NOMO-1 treated with DMSO at 0.1 percent for 48 hours (cell line): ENCODE measurements around the gene PCYOX1L.

Experiments
- DNase-seq: peaks from one replicate; lab custom pipeline; 2025; ENCODE audit not compliant: unreplicated experiment; lab: John Stamatoyannopoulos, UW

Gene PCYOX1L

GRCh38 chr5:149367249-149367971 lies 9.6 kb downstream of the PCYOX1L start:
- peak; percentile 54 for DNase-seq

GRCh38 chr5:149367972-149368645 lies 10.3 kb downstream of the PCYOX1L start:
- no peak for DNase-seq

GRCh38 chr5:149370878-149371277 lies 13.0 kb downstream of the PCYOX1L start:
- DNase-seq: no peak

- peak; percentile 47 for DNase-seq
Observed at GRCh38 chr5:149371296-149371962, 13.6 kb downstream of the PCYOX1L start.

- no peak for DNase-seq
Observed at GRCh38 chr5:149372076-149372795, 14.4 kb downstream of the PCYOX1L start.

- DNase-seq: no peak
Observed at GRCh38 chr5:149372932-149373331, 15.1 kb downstream of the PCYOX1L start.

GRCh38 chr5:149374303-149374702 lies 16.5 kb downstream of the PCYOX1L start:
- DNase-seq: no peak

- no peak for DNase-seq
Observed at GRCh38 chr5:149374801-149375200, 17.0 kb downstream of the PCYOX1L start.

- DNase-seq: no peak
Observed at GRCh38 chr5:149375434-149375833, 17.6 kb downstream of the PCYOX1L start.

GRCh38 chr5:149376104-149376503 lies 18.3 kb downstream of the PCYOX1L start:
- DNase-seq: no peak

- no peak for DNase-seq
Observed at GRCh38 chr5:149376711-149377447, 19.0 kb downstream of the PCYOX1L start.

GRCh38 chr5:149378241-149378820 lies 20.5 kb downstream of the PCYOX1L start:
- DNase-seq: no peak

- DNase-seq: no peak
Observed at GRCh38 chr5:149379177-149379761, 21.4 kb downstream of the PCYOX1L start, which contains the start of gene IL17B. IL17B (minus strand) TSS chr5:149379292; CDS start chr5:149379225, 67 bp downstream.

GRCh38 chr5:149379818-149380374 lies 22.1 kb downstream of the PCYOX1L start:
- no peak for DNase-seq

GRCh38 chr5:149380466-149381121 lies 22.7 kb downstream of the PCYOX1L start:
- DNase-seq: no peak

GRCh38 chr5:149381261-149381985 lies 23.6 kb downstream of the PCYOX1L start:
- no peak for DNase-seq

- DNase-seq: peak; percentile 50
Observed at GRCh38 chr5:149381986-149382338, 24.1 kb downstream of the PCYOX1L start.

- DNase-seq: no peak
Observed at GRCh38 chr5:149382517-149383220, 24.8 kb downstream of the PCYOX1L start.
